ENCODE results near the gene EPHA2.
"Not testable (repeated sequence)": the region's sequence is repeated elsewhere in the genome, so short reads cannot be mapped to it uniquely, and the experiment has no call there.

The EPHA2 gene

DNA sequence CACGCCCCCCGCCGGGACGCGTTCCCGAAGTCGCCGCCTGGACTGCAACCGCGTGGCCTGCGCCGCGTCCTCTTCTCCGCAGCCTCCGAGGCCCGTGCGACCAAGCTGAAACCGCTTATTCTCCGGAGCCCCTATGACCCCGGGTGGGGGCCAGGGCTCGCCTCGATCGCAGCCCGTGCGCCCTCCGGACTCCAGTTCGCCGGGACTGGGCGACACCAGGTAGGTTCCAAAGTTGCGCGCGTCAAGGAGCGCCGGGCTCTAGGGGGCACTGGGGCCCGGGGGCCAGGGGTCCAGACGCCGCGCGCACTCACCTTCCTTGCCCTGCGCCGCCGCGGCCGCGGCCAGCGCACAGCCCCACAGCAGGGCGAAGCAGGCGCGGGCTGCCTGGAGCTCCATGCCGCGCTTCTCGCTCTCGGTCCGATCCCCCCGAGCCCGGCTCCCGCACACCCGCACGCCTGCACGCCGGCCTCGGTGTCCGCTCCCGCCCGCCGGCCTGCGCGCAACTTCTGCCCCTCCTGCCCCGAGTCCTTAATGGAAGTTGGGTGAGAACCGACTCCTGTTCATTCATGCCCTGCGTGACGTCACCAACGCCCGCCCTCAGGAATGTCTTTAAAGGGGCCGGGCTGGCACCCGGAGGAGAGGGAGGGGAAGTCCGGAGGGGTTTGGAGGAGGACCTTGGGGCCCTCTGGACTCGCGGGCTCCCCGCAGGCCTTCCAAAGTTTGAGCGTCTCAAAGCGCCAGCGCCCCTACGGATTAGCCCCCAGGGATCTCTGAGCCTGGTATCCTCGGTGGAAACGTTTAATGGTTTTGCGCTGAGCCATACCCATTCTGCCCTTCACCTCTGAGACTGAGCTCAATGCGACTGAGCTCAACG lies at the start of gene EPHA2:
Gene EPHA2, minus strand, starts transcription at position 533 of the 874 bp plus-strand sequence. Its CDS starts 137 bp downstream, at position 396.
- DNase-seq (ENCODE audit: low read depth): no peak

DNA sequence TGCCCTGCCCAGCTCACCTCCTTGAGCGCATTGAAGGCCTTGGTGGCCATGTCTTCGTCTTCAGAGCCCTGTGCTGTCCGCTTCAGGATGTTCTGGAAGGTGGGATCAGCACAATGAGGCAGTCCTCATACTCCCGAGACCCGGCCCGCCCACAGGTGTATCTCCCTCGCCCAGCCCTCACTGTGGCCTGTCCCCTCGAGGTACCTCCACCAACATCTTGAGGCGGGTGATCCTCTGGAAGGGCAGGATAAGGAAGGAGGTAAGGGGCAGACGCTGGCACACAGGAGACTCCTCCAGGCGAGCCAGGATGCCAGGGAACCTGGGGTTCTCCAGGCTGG lies 49.4 kb upstream of the EPHA2 start:
- no peak for DNase-seq (ENCODE audit: low read depth)

GRCh38 chr1:16204634-16205333 lies 48.9 kb upstream of the EPHA2 start:
- DNase-seq (ENCODE audit: low read depth): no peak

DNA sequence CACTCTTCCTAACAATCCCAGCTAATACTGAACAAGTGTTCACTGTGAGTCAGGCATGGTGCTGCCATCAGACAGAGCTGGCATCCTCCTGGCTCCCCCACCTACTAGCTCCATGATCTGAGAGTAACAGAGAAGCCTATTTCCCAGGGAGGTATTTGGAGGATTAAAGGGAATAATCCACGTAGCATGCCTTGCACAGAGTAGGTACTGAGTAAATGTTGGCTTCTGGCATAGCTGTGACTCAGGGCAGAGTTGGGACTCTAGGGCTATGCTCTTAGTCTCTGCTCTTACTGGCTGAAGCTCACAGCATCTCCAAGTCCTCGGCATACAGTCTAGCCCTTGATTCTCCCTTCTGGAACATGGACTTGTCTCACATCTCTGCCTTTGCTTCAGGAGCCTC lies 48.3 kb upstream of the EPHA2 start:
- no peak for DNase-seq (ENCODE audit: low read depth)

GRCh38 chr1:16203550-16203949 lies 47.7 kb upstream of the EPHA2 start:
- DNase-seq (ENCODE audit: low read depth): no peak

DNA sequence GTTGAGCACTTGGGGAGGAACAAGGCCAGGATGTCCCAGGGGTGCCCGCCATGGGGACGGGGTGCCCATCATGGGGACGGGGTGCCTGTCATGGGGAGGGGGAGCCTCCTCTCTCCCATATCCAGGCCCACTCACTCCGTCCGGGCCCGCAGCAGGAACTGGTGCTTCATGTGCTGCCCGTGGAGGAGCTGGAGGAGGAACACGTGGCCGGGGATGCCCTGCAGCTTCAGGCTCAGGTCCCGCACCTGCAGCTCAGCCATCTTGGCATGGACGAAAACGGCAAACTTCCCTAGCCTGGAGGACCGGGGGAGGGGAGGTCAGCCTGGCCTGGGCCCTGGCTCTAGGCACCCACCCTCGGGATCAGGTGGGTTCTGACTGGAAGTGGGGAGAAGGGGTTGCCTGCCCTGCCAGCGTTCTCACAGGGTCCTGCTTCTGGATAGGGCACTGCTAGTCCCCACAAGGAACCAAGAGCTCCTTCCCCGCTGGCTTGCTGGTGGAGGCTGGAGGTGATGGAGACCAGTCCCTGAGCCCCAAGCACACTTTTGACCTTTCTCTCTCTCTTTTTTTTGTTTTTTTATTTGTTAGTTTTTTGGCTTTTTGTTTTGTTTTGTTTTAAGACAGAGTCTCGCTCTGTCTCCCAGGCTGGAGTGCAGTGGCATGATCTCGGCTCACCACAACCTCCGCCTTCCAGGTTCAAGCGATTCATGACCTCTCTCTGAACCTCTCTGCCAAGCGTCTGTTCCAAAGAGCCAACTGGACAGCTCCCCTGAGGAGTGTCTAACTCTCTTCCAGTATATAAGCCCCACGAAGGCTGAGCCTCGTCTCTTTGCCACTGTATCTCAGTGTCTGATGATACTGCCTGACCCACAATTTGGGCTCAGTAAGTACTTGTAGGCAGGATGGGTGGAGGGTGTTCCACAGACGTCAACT lies 46.7 kb upstream of the EPHA2 start:
- DNase-seq (ENCODE audit: low read depth): no peak

GRCh38 chr1:16199700-16200099 lies 43.8 kb upstream of the EPHA2 start:
- no peak for DNase-seq (ENCODE audit: low read depth)

DNA sequence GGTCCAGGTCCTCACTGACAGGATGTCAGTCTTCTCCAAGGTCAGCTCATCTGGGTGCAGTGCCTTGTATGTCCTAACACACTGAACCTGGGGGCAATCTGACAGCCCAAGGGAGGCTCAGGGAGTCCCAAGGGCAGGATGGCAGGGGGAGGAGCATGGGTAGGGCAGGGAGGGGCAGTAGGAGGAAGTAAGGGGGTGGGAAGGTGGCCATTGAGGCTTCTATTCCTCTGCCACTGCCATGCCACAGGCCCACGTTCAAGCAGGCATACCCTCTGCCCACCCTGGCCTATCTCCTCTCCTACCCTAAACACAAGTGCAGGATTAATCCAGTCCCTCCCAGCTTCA lies 43.3 kb upstream of the EPHA2 start:
- no peak for DNase-seq (ENCODE audit: low read depth)

GRCh38 chr1:16198444-16199156 lies 42.7 kb upstream of the EPHA2 start:
- DNase-seq (ENCODE audit: low read depth): no peak

DNA sequence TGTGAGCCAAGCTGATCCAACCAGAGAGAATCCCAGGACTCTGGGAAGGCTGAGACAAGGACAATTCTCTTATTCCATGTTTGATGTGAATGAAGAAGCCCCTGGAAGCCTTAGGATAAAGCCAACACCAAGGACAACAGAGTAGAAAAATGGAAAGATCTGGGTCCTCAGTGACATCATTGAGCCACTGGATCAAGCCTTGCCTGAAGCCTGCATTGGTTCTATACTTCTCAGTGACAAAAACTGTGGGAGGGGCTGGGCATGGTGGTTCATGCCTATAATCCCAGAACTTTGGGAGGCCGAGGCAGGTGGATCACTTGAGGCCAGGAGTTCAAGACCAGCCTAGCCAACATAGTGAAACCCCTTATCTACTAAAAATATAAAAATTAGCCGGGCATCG lies 41.0 kb upstream of the EPHA2 start:
- no peak for DNase-seq (ENCODE audit: low read depth)

- not testable (repeated sequence) for DNase-seq (ENCODE audit: low read depth)
Measured at GRCh38 chr1:16196139-16196538, 40.3 kb upstream of the EPHA2 start.

GRCh38 chr1:16195518-16195905 lies 39.6 kb upstream of the EPHA2 start:
- no peak for DNase-seq (ENCODE audit: low read depth)

- DNase-seq (ENCODE audit: low read depth): no peak
Measured at GRCh38 chr1:16191916-16192546, 36.2 kb upstream of the EPHA2 start.

- DNase-seq (ENCODE audit: low read depth): no peak
Measured at GRCh38 chr1:16191309-16191708, 35.4 kb upstream of the EPHA2 start.

GRCh38 chr1:16189921-16190621 lies 34.2 kb upstream of the EPHA2 start:
- DNase-seq (ENCODE audit: low read depth): no peak

- no peak for DNase-seq (ENCODE audit: low read depth)
Measured at GRCh38 chr1:16189003-16189402, 33.1 kb upstream of the EPHA2 start.

GRCh38 chr1:16187748-16188401 lies 32.0 kb upstream of the EPHA2 start:
- DNase-seq (ENCODE audit: low read depth): peak; percentile 62

GRCh38 chr1:16186655-16187235 lies 30.9 kb upstream of the EPHA2 start:
- no peak for DNase-seq (ENCODE audit: low read depth)

DNA sequence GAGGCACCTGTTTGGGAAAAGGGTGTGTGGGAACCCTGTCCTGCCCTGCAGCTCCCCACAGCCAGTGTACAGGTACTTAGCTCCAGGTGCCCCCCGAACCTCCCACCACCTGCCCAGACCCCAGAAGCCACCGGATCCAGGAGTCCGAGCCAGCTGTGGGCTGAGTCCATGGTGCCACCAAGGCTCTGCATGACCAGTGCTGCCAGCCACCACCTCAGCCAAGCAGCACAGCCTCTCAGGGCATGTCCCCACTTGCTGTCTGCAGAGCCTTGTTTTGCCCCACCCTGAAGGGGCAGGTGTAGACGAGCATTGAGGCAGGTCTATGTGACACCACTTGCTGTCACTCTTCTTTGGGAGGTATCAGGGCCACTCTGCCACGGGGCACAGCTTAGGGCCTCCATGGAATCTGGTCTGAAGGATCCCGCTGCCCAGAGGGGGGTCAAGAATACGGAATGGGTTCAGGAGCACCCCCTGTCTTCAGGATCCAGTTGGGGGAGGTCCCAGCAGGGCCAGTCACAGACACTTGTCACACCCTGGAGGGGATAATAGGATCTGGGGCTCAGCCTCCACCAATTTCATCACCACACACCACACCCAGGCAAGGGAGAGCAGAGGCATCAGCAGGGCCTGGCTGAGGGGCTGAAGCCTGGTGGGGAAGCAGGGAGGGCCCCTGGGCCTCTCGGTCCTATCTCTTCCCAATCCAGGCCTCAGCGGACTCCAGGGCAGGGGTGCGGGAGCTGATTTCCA lies 28.9 kb upstream of the EPHA2 start:
- no peak for DNase-seq (ENCODE audit: low read depth)
